Upper lobe of left lung (tissue), 4 donors: Measurements from ENCODE around the gene CADPS.

Experiments
- CTCF ChIP-seq, 6 experiments: fragments of 450-650 bp in 4 of 6; fragments of 200-600 bp in 2 of 6; sonication (generic) in 2 of 6; IDR thresholded peaks; one replicate each; pipeline ENCODE4 v1.5.1; 2016 to 2019; ENCODE audit warnings: antibody characterized with exemption in 6 of 6
- EP300 ChIP-seq, 4 donors: sonication (generic); formaldehyde crosslinking; IDR thresholded peaks; one replicate each; pipeline ENCODE4 v1.5.1; 2017; ENCODE audit warnings: antibody characterized with exemption in 4 of 4, control low read depth in 2 of 4
- POLR2A ChIP-seq, 4 donors: fragments of 450-650 bp; IDR thresholded peaks; one replicate each; pipeline ENCODE4 v1.5.1; 2016 to 2017; ENCODE audit warnings: antibody characterized with exemption in 4 of 4, mild to moderate bottlenecking in 2 of 4
- POLR2AphosphoS5 ChIP-seq, 2 donors: sonication (generic); formaldehyde crosslinking; IDR thresholded peaks; one replicate each; pipeline ENCODE4 v1.5.1; 2017; ENCODE audit warnings: antibody characterized with exemption in 2 of 2

- TF ChIP-seq POLR2AphosphoS5 (IDR thresholded peaks at IDR 0.05) (no peak), CTCF (IDR thresholded peaks at IDR 0.05) (no peak), POLR2A (IDR thresholded peaks at IDR 0.05) (no peak), EP300 (IDR thresholded peaks at IDR 0.05) (no peak)
Observed at GRCh38 chr3:62797132-62797531, 78.1 kb downstream of the CADPS start.
